CD4-positive, alpha-beta T cell treated with Interleukin-6 at 100 ng/mL for 8 hours (primary cell): ENCODE data around the gene CXCL8.
"Not testable (repeated sequence)": the region's sequence is repeated elsewhere in the genome, so short reads cannot be mapped to it uniquely, and the experiment has no call there.

ENCODE experiments used
- DNase-seq: peaks from one replicate; pipeline ENCODE4 v3.0.0-alpha.2; 2020; ENCODE audit warnings: mixed read lengths, low spot score

CXCL8 gene

GRCh38 chr4:73743795-73744194 lies 3.4 kb downstream of the CXCL8 start:
- DNase-seq, result no peak

GRCh38 chr4:73744203-73744602 lies 3.8 kb downstream of the CXCL8 start:
- no peak for DNase-seq

- DNase-seq, result no peak
Measured at GRCh38 chr4:73750730-73751129, 10.4 kb downstream of the CXCL8 start.

- no peak for DNase-seq
Measured at GRCh38 chr4:73751166-73751565, 10.8 kb downstream of the CXCL8 start.

- DNase-seq, result no peak
Measured at GRCh38 chr4:73751830-73752229, 11.5 kb downstream of the CXCL8 start.

GRCh38 chr4:73752424-73752823 lies 12.1 kb downstream of the CXCL8 start:
- no peak for DNase-seq

GRCh38 chr4:73753215-73753614 lies 12.8 kb downstream of the CXCL8 start:
- no peak for DNase-seq

- DNase-seq, result no peak
Measured at GRCh38 chr4:73754934-73755333, 14.6 kb downstream of the CXCL8 start.

- DNase-seq, result no peak
Measured at GRCh38 chr4:73759357-73759756, 19.0 kb downstream of the CXCL8 start.

- DNase-seq, result no peak
Measured at GRCh38 chr4:73761856-73762255, 21.5 kb downstream of the CXCL8 start.

- DNase-seq, result no peak
Measured at GRCh38 chr4:73762409-73762808, 22.0 kb downstream of the CXCL8 start.

GRCh38 chr4:73763877-73764276 lies 23.5 kb downstream of the CXCL8 start:
- no peak for DNase-seq

- no peak for DNase-seq
Measured at GRCh38 chr4:73764513-73764912, 24.1 kb downstream of the CXCL8 start.

GRCh38 chr4:73765296-73765695 lies 24.9 kb downstream of the CXCL8 start:
- no peak for DNase-seq

- no peak for DNase-seq
Measured at GRCh38 chr4:73770917-73771316, 30.5 kb downstream of the CXCL8 start.

- DNase-seq, result no peak
Measured at GRCh38 chr4:73772363-73772762, 32.0 kb downstream of the CXCL8 start.

- DNase-seq, result not testable (repeated sequence)
Measured at GRCh38 chr4:73774406-73774805, 34.0 kb downstream of the CXCL8 start.

GRCh38 chr4:73776321-73776729 lies 36.0 kb downstream of the CXCL8 start:
- no peak for DNase-seq

- DNase-seq, result no peak
Measured at GRCh38 chr4:73777612-73778011, 37.2 kb downstream of the CXCL8 start.

- DNase-seq, result no peak
Measured at GRCh38 chr4:73780243-73780642, 39.9 kb downstream of the CXCL8 start.

GRCh38 chr4:73780834-73781233 lies 40.5 kb downstream of the CXCL8 start:
- no peak for DNase-seq

GRCh38 chr4:73788411-73788810 lies 48.0 kb downstream of the CXCL8 start:
- no peak for DNase-seq
